ENCODE results near the gene ZBTB20.

- TF ChIP-seq CTCF (IDR thresholded peaks at IDR 0.05 in 8 of 11, conservative IDR thresholded peaks at IDR 0.05 in 3 of 11) (no peak), POLR2AphosphoS5 (IDR thresholded peaks at IDR 0.05) (no peak)
Observed at GRCh38 chr3:114746502-114746901, 400.6 kb downstream of the ZBTB20 start.

Measured in spleen (tissue), 7 donors.